CD4-positive, alpha-beta T cell (primary cell): ENCODE measurements around the gene NATD1. TPM values are rescaled to one million over a fixed set of nuclear protein-coding genes. Genes with fewer than 3 reads are reported as not detected.

ENCODE experiments used
- ATAC-seq: fragments of 200-7000 bp; cut with Tn5 transposase; one replicate; pipeline ENCODE4 v1.10.0; 2022; ENCODE audit warnings: mild to moderate bottlenecking; ENCODE audit not compliant: poor library complexity
- CTCF ChIA-PET: fragments of 350-600 bp; sonication (Branson Sonifier 250); formaldehyde crosslinking; loops from one replicate; lab custom pipeline; 2021; ENCODE audit warnings: antibody characterized with exemption, inconsistent platforms; lab: Charles Lee
- POLR2A ChIA-PET: fragments of 350-600 bp; sonication (Branson Sonifier 250); formaldehyde crosslinking; loops from one replicate; lab custom pipeline; 2021; ENCODE audit warnings: antibody characterized with exemption, inconsistent platforms; lab: Charles Lee
- DNase-seq, 14 experiments: peaks; one replicate each; pipeline ENCODE4 v3.0.0-alpha.2; 2013 to 2020; ENCODE audit warnings: mixed read lengths in 2 of 14
- H3K27ac ChIP-seq, 2 donors: one replicate each; pipeline versions ENCODE4 v1.5.1 to v1.7.0; 2013; ENCODE audit warnings: low read length in 2 of 2, low read depth in 1 of 2, mild to moderate bottlenecking in 1 of 2
- H3K27me3 ChIP-seq, 2 experiments: 1 replicate in 1 of 2; 2 replicates in 1 of 2; pipeline versions ENCODE4 v1.6.1 to v1.7.0; 2013; ENCODE audit warnings: low read length in 2 of 2, control low read depth in 1 of 2, mild to moderate bottlenecking in 1 of 2, moderate library complexity in 1 of 2; ENCODE audit not compliant: insufficient read depth in 2 of 2, control insufficient read depth in 1 of 2
- H3K36me3 ChIP-seq: one replicate; pipeline ENCODE4 v1.6.1; 2013; ENCODE audit warnings: low read length, control low read depth; ENCODE audit not compliant: insufficient read depth
- H3K4me1 ChIP-seq: one replicate; pipeline ENCODE4 v1.6.1; 2013; ENCODE audit warnings: low read length, control low read depth; ENCODE audit not compliant: insufficient read depth
- H3K4me3 ChIP-seq: one replicate; pipeline ENCODE4 v1.5.1; 2013; ENCODE audit warnings: mild to moderate bottlenecking, low read length, moderate library complexity
- H3K9me3 ChIP-seq, 2 experiments: 1 replicate in 1 of 2; 2 replicates in 1 of 2; pipeline versions ENCODE4 v1.6.1 to v1.7.0; 2013; ENCODE audit warnings: low read length in 2 of 2, mild to moderate bottlenecking in 2 of 2, control low read depth in 1 of 2, moderate library complexity in 1 of 2; ENCODE audit not compliant: control insufficient read depth in 1 of 2, insufficient read depth in 1 of 2
- H3K27ac Mint-ChIP-seq: one replicate; pipeline ENCODE4 v1.8.0; 2020; ENCODE audit warnings: mixed read lengths
- H3K27me3 Mint-ChIP-seq: one replicate; pipeline ENCODE4 v1.8.0; 2021; ENCODE audit warnings: mixed read lengths
- H3K36me3 Mint-ChIP-seq: one replicate; pipeline ENCODE4 v1.8.0; 2021; ENCODE audit warnings: low read depth, mixed read lengths
- H3K4me1 Mint-ChIP-seq: one replicate; pipeline ENCODE4 v1.8.0; 2021; ENCODE audit warnings: low read depth, mixed read lengths
- H3K4me3 Mint-ChIP-seq: one replicate; pipeline ENCODE4 v1.8.0; 2020; ENCODE audit warnings: mild to moderate bottlenecking, mixed read lengths
- H3K9me3 Mint-ChIP-seq: one replicate; pipeline ENCODE4 v1.8.0; 2020; ENCODE audit warnings: mixed read lengths
- intact Hi-C, 2 experiments: fragments of 100-400 bp; cut with DNase I in 1 of 2; cut with micrococcal nuclease in 1 of 2; formaldehyde crosslinking; loops; one replicate each; pipeline versions ENCODE4 v1.15.1 to v1.9.0; 2023 to 2025; cut with DNase I, micrococcal nuclease
- total RNA-seq, 174 experiments: library from RNA in 2 of 174; stranded (reverse) in 2 of 174; gene quantifications; one replicate each; pipeline ENCODE4 v1.2.3 and lab custom pipeline; 2021 to 2026
- TF ChIP-seq, protein P1 (sequence below): fragments of 200-600 bp; IDR thresholded peaks from one replicate; pipeline ENCODE4 v1.8.0; 2022; ENCODE audit warnings: antibody characterized with exemption, mild to moderate bottlenecking

Gene NATD1
- total RNA-seq, 2 experiments from 2014 or later, result 5.9 to 6.1 TPM

- DNase-seq (no peak), ATAC-seq (no peak)
- no peaks in the 10 kb centered on the region for H3K27me3 Mint-ChIP-seq
- peaks cover 33% of the 10 kb centered on the region for H3K4me1 ChIP-seq
- H3K4me3 Mint-ChIP-seq, result no peak overlapping the region
- CTCF ChIA-PET, result no interaction called here
- H3K9me3 ChIP-seq, result no peaks in the 10 kb centered on the region
- H3K4me1 Mint-ChIP-seq, result peaks cover 31% of the 10 kb centered on the region
- intact Hi-C loops, result loop anchor here in 1 of 2 experiments (1.0 kb wide), 1 partner anchor 31 kb away; no protein-coding TSS in a partner anchor
- no peaks in the 10 kb centered on the region for H3K27me3 ChIP-seq
- no peak overlapping the region for H3K4me3 ChIP-seq
- H3K27ac Mint-ChIP-seq, result no peak overlapping the region
- TF ChIP-seq, protein P1, sequence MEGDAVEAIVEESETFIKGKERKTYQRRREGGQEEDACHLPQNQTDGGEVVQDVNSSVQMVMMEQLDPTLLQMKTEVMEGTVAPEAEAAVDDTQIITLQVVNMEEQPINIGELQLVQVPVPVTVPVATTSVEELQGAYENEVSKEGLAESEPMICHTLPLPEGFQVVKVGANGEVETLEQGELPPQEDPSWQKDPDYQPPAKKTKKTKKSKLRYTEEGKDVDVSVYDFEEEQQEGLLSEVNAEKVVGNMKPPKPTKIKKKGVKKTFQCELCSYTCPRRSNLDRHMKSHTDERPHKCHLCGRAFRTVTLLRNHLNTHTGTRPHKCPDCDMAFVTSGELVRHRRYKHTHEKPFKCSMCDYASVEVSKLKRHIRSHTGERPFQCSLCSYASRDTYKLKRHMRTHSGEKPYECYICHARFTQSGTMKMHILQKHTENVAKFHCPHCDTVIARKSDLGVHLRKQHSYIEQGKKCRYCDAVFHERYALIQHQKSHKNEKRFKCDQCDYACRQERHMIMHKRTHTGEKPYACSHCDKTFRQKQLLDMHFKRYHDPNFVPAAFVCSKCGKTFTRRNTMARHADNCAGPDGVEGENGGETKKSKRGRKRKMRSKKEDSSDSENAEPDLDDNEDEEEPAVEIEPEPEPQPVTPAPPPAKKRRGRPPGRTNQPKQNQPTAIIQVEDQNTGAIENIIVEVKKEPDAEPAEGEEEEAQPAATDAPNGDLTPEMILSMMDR, result no peak
- H3K9me3 Mint-ChIP-seq, result no peaks in the 10 kb centered on the region
- no peak overlapping the region for H3K27ac ChIP-seq
- peaks cover 48% of the 10 kb centered on the region for H3K36me3 Mint-ChIP-seq
- POLR2A ChIA-PET, result no interaction called here
- peaks cover 35% of the 10 kb centered on the region for H3K36me3 ChIP-seq
These were observed 51.3 kb downstream of the NATD1 start for GRCh38 chr17:21201874-21202273.

GRCh38 chr17:21201298-21201595 lies 52.0 kb downstream of the NATD1 start:
- no peak for DNase-seq
- intact Hi-C loops, result loop anchor here in 1 of 2 experiments (1.0 kb wide), 1 partner anchor 30 kb away; no protein-coding TSS in a partner anchor
- Mint-ChIP-seq H3K4me1 (peaks cover 30% of the 10 kb centered on the region), H3K27me3 (no peaks in the 10 kb centered on the region), H3K27ac (peak overlapping the region; percentile 72), H3K9me3 (no peaks in the 10 kb centered on the region), H3K36me3 (peaks cover 53% of the 10 kb centered on the region), H3K4me3 (no peak overlapping the region)
- Histone ChIP-seq H3K4me1 (peaks cover 30% of the 10 kb centered on the region), H3K4me3 (no peak overlapping the region), H3K27me3 (no peaks in the 10 kb centered on the region), H3K36me3 (peaks cover 33% of the 10 kb centered on the region), H3K9me3 (no peaks in the 10 kb centered on the region), H3K27ac (no peak overlapping the region)
- ChIA-PET POLR2A (no interaction called here), CTCF (no interaction called here)
- TF ChIP-seq, protein P1, result no peak
- ATAC-seq, result no peak

DNA sequence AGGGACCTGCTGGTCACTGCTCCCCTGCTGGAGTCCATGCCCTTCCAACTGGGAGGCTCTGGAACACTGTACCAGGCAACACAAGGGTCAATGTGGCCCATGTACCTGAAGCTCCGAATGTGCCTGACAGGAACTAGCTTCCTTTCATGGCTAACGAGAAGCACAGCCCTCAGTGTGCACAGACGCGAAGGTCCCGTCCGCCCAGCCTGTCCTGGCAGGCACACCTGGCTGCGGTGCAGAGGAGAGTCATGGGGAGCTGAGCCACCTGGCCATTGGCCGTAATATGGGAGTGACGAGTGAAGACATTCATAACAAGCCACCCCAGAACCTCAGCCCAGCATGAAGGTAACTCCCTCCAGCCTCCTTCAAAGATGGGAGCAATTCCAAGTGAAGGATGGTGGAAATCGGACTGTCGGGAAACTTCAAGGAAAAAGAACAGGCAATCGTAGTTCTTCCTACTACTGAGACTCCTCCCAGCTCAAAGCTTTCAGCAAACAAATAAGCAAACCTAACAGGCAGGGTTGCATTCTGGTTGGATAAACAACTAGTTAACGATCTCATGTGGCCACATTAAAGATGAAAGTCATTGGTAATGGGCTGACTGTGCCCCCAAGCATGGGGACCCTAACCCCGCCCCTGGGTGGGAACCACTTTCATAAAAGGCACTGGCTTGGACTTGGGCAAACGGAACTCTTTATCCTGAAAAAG lies 52.5 kb downstream of the NATD1 start:
- Mint-ChIP-seq H3K36me3 (peaks cover 49% of the 10 kb centered on the region), H3K27ac (peak overlapping the region; percentile 72), H3K27me3 (no peaks in the 10 kb centered on the region), H3K4me3 (no peak overlapping the region), H3K4me1 (peaks cover 25% of the 10 kb centered on the region), H3K9me3 (no peaks in the 10 kb centered on the region)
- H3K27ac ChIP-seq, result no peak overlapping the region
- peaks cover 33% of the 10 kb centered on the region for H3K36me3 ChIP-seq
- ATAC-seq (no peak), DNase-seq (no peak)
- no peaks in the 10 kb centered on the region for H3K27me3 ChIP-seq
- no peak overlapping the region for H3K4me3 ChIP-seq
- ChIA-PET CTCF (no interaction called here), POLR2A (no interaction called here)
- intact Hi-C loops, result loop anchor here in 1 of 2 experiments (1.0 kb wide), 1 partner anchor 29 kb away; no protein-coding TSS in a partner anchor
- TF ChIP-seq, protein P1, result no peak
- H3K4me1 ChIP-seq, result peaks cover 30% of the 10 kb centered on the region
- no peaks in the 10 kb centered on the region for H3K9me3 ChIP-seq
